HTR-8/SVneo (cell line): ENCODE results near the gene SYT8.

ENCODE experiments used
- DNase-seq: peaks from one replicate; pipeline ENCODE4 v3.0.0; 2011; ENCODE audit warnings: low spot score, mixed read lengths; ENCODE audit not compliant: insufficient read length
- FAIRE-seq: peaks from 2 replicates; lab custom pipeline; 2011; peaks lifted over from hg19 to GRCh38; lab: Jason Lieb, UNC

The SYT8 gene

GRCh38 chr11:1815751-1816150 is 19.0 kb upstream of the SYT8 start:
- FAIRE-seq (no peak), DNase-seq (no peak)

- FAIRE-seq (no peak), DNase-seq (no peak)
These were observed 17.8 kb upstream of the SYT8 start for GRCh38 chr11:1817000-1817399.

- no peak for FAIRE-seq
- no peak for DNase-seq
These were observed 17.3 kb upstream of the SYT8 start for GRCh38 chr11:1817511-1817910.

DNA sequence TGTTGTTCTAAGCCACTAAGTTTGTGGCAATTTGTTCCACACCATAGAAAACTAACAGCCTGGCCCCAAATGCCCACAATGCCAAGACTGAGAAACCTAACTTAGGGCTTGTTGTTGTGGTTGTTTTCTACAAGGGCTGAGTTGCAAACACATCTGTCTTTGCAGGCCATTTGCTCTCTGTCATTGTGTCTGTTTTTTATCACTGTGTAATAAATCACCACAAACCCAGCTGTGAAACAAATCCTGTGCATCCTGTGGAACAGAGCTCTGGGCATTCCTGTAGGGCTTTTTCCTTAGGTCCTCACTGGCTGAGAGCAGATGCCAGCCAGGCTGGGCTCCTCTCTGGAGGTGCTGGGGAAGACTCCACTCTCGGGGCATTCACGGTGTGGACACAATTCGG is 15.7 kb upstream of the SYT8 start:
- no peak for FAIRE-seq
- DNase-seq, result no peak

DNA sequence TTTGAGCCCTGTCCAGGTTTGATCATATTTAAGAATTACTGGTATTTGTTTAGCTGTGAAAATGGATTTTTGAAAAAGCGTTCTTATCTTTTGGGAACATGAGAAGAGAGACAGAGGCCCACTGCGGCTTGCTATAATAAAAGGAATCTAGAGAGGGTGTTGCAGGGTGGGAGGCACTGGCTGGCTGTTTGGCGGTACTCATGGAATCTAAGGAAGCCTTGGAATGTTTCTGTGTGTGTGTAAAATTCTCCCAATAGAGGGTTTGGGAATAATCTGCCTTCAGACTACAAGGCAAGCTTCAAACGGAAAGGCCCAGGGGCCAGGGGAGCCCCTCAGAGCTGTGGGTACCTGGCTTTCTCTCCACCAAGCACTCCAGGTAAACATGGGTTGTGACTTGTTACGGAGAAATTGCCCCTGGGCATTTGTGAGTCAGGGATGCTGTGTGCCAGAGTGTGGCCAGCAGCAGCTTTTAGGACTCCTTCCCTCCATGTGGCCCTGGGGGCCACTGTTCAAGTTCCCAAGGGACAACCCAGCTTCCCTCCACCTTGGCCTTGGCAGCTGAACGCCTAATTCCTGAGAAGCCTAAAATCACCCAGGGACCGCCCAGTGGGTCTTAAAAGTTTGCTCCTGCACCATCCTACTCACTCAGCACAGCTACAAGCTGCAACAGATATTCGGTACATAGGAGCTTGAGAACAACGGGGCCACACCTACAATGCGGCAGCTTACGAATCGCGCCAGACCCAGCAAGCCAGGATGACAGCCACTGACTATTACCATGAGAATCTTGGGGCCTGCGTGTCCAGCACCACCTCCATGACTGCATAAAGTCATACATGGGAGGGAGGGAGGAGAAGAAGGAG is 14.1 kb upstream of the SYT8 start:
- FAIRE-seq (no peak), DNase-seq (no peak)

- DNase-seq, result no peak
- FAIRE-seq, result no peak
These were observed 13.2 kb upstream of the SYT8 start for GRCh38 chr11:1821562-1821961.

DNA sequence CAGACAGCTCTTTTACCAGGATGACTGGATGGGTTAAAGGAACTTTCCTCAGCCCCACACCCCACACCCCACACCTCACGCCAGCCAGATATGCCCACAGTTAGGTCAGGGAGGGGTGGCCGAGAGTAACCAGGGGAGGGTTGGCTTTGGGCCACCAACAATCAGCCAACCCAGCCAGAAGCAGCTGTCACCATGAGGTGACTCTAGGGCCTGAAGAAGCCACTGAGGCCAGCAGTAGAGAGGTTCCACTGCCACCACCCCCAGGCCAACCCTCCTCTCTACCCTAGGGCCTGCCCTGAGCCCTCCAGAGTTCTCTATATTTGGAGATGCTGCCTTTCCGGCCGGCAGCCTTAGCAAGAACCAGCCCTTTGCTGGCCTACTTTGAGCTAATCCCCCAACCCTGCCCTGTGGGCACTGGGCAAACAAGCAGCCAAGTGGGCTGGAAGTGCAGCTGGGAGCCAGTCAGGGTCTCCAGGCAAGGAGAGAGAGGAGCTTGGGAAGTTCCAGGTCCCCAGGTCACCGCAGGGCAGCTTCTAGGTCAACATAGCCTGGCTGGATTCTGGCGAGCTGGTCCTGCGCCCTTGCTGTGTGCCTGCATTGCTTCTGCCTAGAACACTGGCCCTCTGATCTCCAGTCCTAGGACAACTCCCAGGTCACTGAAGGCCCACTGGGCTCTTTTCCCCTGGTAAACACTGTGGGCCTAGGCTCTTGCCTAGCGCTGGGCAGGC is 12.0 kb upstream of the SYT8 start:
- DNase-seq (no peak), FAIRE-seq (no peak)

GRCh38 chr11:1823376-1824220 is 11.2 kb upstream of the SYT8 start:
- no peak for FAIRE-seq

DNA sequence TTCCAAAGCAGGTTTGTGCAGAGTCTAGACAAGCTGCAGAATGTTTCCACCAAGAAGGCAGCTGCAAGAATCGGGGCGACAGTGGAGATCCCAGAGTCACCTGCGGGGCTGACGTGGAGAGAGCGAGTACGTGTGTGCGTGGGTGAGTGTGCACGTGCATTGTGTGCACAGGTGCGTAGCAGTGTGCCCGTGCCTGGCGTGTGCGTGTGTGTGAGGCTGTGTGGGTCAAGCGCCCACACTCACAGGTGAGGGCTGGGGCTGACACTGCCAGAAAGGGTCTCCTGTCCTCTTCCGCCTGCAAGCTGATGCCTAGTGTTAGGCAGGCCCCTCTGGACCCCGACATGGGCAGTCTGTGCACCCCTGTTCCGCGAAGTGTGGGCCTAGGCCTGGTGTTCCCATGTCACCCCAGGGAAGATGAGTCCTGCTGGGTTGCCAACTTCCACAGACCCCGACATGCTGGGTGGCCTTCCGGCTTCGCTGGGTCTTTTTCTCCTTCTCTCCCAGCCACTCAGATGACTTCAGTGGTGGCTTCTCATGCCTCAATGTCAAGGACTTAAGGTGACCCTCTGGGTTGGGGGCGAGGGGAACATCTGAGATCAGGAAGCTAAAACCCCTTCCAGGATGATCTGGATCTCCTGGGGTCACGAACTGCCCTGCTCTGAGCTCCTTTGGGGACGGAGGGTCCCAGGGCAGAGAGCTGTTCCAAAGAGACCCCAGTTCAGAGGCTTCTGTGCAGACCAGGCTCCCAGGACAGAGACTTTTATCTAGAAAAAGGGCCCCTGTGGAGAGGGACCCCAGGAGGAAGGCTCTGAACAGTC is 10.4 kb upstream of the SYT8 start:
- DNase-seq, result no peak
- FAIRE-seq, result no peak

More at GRCh38 chr11:1823376-1824220, 11.2 kb upstream of the SYT8 start:
- no peak for DNase-seq

DNA sequence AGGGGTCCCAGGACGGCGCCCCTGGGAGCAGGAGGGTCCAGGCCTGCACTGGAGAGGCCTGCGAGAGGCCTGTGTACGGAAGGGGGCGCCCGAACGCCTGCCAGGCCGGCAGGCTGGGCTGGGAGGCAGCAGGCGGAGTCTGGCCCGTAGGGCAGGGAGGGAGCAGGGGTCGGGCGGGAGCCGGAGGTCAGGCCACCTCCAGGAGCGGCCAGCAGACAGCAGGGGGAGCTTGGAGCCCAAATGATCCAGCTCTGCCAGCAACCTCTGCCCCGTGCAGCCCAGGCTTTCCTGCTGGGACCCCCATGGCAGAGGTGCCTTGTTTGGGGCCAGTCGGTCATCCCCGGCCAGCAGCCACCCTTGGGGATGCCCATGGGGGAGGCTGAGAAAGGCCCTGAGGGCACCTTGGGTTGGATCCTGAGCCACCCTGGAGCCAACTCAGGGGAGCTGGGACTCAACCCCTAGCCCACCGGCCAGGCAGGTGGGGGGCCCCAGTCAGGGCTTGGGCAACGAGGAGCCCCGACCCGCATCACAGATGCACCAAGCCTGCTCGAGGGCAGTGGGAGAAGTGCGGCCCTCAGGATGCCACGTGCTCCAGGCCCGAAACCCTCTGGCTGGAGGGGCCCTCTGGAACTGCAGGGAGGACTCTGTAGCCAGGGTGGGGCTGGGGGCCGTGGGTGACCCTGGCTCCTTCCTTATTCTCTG is 9.6 kb upstream of the SYT8 start:
- DNase-seq (no peak), FAIRE-seq (no peak)

GRCh38 chr11:1825785-1826451 is 8.9 kb upstream of the SYT8 start:
- FAIRE-seq, result no peak

GRCh38 chr11:1826552-1827094 is 8.2 kb upstream of the SYT8 start:
- no peak for FAIRE-seq
- no peak for DNase-seq

More at GRCh38 chr11:1825785-1826451, 8.9 kb upstream of the SYT8 start:
- DNase-seq, result no peak

- FAIRE-seq, result peak; percentile 60
These were observed 7.5 kb upstream of the SYT8 start for GRCh38 chr11:1827095-1827813.

DNA sequence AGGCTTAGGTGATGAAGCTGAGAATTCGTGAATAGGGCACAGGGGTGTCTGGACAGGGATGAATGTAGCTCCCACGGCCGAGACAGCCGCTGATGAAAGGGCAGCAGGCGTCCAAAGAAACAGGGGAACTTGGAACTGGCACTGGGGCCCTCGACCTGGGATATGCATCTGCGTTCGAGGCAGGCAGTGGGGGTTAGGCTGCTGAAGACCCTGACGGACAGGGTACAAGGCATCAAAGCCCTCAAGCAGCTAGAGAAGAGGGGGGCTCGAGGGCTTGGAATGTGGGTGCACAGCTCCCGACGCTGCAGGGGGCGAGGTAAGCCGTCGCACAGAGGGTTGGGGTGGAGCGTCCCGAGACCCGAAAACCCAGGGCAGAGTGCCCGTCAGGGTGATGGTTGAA is 6.9 kb upstream of the SYT8 start:
- FAIRE-seq (no peak), DNase-seq (no peak)

More at GRCh38 chr11:1827095-1827813, 7.5 kb upstream of the SYT8 start:
- DNase-seq, result peak; percentile 68

DNA sequence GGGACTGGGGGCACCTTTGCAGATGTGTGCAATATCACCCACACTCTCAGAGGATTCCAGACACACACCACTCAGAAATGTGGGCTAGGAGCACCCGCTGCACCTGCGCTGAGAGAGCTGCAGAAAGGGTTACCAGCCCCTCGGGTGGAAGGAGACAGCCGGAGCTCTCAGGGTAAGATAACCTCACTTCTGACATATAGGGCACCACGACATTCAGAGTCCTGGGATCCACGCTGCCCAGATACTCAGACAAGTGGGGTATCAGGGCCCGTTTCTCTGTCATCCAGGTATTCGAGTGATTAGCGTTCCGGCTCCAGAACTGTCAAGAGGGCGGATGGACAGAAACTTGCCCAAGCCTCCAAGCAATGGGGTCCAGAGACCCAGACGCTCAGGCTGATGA is 6.2 kb upstream of the SYT8 start:
- DNase-seq (no peak), FAIRE-seq (no peak)

DNA sequence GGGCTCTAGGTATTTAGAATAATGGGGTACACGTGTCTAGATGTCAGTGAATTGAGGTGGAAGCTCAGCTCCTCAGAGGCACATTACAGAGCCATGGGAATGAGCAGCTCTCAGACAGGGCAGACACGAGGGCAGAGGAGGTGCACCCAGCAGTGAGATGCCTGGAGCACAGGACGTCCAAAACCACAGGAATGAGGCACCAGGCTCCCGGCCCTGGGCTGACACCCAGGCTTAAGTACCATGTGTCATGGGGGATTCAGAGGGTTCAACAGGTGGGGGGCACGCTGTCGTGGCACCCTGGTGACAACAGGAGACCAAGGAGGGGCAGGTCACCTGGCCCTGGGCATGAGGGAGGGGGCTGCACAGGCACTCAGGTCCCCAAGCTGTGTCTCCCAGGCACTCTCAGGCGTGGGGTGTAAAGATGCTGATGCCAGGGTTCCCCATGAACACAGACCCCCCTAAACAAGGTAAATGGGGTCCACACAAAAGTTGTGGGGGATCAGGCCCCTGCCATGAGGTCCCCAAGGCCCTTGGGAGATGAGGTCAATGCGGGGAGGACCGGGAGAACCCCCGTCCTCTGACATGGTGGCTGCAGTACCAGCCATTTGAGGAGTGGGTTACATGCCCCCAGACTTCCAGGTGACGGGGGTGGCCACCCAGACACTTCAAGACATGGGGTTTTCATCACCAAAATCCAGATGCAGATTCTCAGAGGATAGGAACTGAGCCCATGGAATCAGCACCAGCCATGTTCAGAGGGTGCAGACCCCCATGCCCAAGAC is 5.6 kb upstream of the SYT8 start:
- FAIRE-seq (no peak), DNase-seq (peak; percentile 82)

- FAIRE-seq (no peak), DNase-seq (no peak)
These were observed 4.8 kb upstream of the SYT8 start for GRCh38 chr11:1830004-1830321.
